ENCODE measurements around the gene TSSK6.

GRCh38 chr19:19542507-19542906, 27.2 kb upstream of the TSSK6 start:
- TF ChIP-seq ZNF274 (IDR thresholded peaks at IDR 0.05; ENCODE audit: low read depth, low read length): no peak
- no peak for TF ChIP-seq YY1 (IDR thresholded peaks at IDR 0.05; ENCODE audit: insufficient read depth, insufficient read length)
- no peak for TF ChIP-seq SUZ12 (IDR thresholded peaks at IDR 0.05; ENCODE audit: extremely low read depth, insufficient read depth, insufficient read length)
